C4-2B (cell line): Measurements from ENCODE around the gene DOCK3.

ENCODE experiments used
- ZFX ChIP-seq: fragments of 450-650 bp; IDR thresholded peaks from 2 replicates; pipeline ENCODE4 v1.6.1; 2017
- TF ChIP-seq, protein P1 (sequence below): fragments of 450-650 bp; conservative IDR thresholded peaks from 2 replicates; pipeline ENCODE4 v1.5.1; 2017; ENCODE audit warnings: mild to moderate bottlenecking

DNA sequence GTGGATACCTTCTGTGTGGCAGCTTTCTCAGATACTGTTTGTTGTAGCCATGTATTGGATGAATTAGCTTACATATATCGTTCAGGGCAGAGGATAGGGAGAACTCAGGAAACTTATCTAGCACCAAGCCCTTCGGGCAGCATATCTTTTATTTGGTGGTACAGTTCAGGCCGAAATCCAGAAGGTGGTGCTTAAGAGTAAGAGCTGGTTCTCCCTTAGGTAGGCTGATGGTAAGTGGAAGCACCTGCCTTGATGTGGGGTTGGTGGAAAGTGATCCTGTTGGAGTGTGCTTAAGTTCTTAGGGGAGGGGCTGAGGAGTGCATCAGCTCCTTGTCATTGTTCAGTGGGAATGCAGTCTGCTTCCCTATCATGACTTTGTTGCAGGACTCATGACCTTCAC, 187.5 kb downstream of the DOCK3 start:
- TF ChIP-seq, protein P1, sequence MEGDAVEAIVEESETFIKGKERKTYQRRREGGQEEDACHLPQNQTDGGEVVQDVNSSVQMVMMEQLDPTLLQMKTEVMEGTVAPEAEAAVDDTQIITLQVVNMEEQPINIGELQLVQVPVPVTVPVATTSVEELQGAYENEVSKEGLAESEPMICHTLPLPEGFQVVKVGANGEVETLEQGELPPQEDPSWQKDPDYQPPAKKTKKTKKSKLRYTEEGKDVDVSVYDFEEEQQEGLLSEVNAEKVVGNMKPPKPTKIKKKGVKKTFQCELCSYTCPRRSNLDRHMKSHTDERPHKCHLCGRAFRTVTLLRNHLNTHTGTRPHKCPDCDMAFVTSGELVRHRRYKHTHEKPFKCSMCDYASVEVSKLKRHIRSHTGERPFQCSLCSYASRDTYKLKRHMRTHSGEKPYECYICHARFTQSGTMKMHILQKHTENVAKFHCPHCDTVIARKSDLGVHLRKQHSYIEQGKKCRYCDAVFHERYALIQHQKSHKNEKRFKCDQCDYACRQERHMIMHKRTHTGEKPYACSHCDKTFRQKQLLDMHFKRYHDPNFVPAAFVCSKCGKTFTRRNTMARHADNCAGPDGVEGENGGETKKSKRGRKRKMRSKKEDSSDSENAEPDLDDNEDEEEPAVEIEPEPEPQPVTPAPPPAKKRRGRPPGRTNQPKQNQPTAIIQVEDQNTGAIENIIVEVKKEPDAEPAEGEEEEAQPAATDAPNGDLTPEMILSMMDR: 0 out of 2 replicates have a peak, but pooled peaks have one; percentile 12
- no peak for TF ChIP-seq ZFX
